Stimulated activated memory B cell treated with anti-CD40 and anti-IgM and Interleukin-4, amounts not matched to agents 10 μg/mL and 1 μg/mL and 100 μg/mL, for 72 hours (primary cell): Measurements from ENCODE around the gene KANK4.

Experiments
- ATAC-seq: fragments of 150-1000 bp; cut with Tn5 transposase; 2 replicates; pipeline ENCODE4 v1.10.0; 2021
- H3K27ac Mint-ChIP-seq: one replicate; pipeline ENCODE4 v1.8.0; 2022; ENCODE audit warnings: mild to moderate bottlenecking, mixed read lengths
- H3K27me3 Mint-ChIP-seq: one replicate; pipeline ENCODE4 v1.8.0; 2022; ENCODE audit warnings: mixed read lengths
- H3K36me3 Mint-ChIP-seq: one replicate; pipeline ENCODE4 v1.8.0; 2022; ENCODE audit warnings: mixed read lengths
- H3K4me1 Mint-ChIP-seq: one replicate; pipeline ENCODE4 v1.8.0; 2022; ENCODE audit warnings: mixed read lengths
- H3K4me3 Mint-ChIP-seq: one replicate; pipeline ENCODE4 v1.8.0; 2022; ENCODE audit warnings: mild to moderate bottlenecking, moderate library complexity, mixed read lengths
- H3K9me3 Mint-ChIP-seq: one replicate; pipeline ENCODE4 v1.8.0; 2022; ENCODE audit warnings: mixed read lengths

The KANK4 gene

GRCh38 chr1:62318756-62319544 lies at the start of gene KANK4:
Gene KANK4 (minus strand): TSS chr1:62319434. CDS start chr1:62281564, 37,870 bp downstream.
- no peaks in the 10 kb centered on the region for H3K9me3 Mint-ChIP-seq
- H3K4me1 Mint-ChIP-seq, result no peaks in the 10 kb centered on the region
- H3K27me3 Mint-ChIP-seq, result peaks cover 29% of the 10 kb centered on the region
- H3K4me3 Mint-ChIP-seq, result no peak within 1 kb of the TSS
- no peak within 1 kb of the TSS for H3K27ac Mint-ChIP-seq
- no peak for ATAC-seq
- H3K36me3 Mint-ChIP-seq, result no peaks in the 10 kb centered on the region

- H3K27me3 Mint-ChIP-seq, result no peaks in the 10 kb centered on the region
- no peaks in the 10 kb centered on the region for H3K4me1 Mint-ChIP-seq
- no peak overlapping the region for H3K4me3 Mint-ChIP-seq
- H3K27ac Mint-ChIP-seq, result no peak overlapping the region
- H3K9me3 Mint-ChIP-seq, result peaks cover 6% of the 10 kb centered on the region
- no peaks in the 10 kb centered on the region for H3K36me3 Mint-ChIP-seq
- ATAC-seq, result no peak
Observed at GRCh38 chr1:62368989-62369388, 49.8 kb upstream of the KANK4 start.

DNA sequence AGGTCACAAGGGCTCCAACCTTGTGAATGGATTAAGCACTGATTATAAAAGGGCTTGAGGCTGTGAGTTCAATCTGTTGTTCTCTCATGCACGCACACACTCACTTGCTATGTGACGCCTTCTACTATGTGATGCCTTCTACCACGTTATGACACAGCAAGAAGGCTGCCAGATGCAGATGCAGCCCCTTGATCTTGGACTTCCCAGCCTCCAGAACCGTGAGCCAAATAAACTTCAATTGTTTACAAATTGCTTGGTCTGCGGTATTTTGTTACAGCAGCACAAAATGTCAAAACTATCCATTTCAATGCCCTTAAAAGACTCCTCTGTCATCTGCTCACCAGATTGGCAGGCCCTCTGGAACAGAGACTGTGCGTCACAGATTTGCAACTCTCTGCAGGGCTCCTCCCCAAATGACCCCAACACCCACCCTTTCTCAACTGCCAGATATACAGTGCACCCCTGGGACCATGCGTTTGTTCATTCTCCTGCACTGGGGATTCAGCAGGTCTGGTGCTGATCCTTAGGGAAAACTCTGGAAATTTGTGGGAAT lies 47.8 kb upstream of the KANK4 start:
- no peak overlapping the region for H3K4me3 Mint-ChIP-seq
- H3K36me3 Mint-ChIP-seq, result no peaks in the 10 kb centered on the region
- H3K9me3 Mint-ChIP-seq, result peaks cover 6% of the 10 kb centered on the region
- H3K27me3 Mint-ChIP-seq, result no peaks in the 10 kb centered on the region
- H3K4me1 Mint-ChIP-seq, result no peaks in the 10 kb centered on the region
- H3K27ac Mint-ChIP-seq, result no peak overlapping the region
- no peak for ATAC-seq

DNA sequence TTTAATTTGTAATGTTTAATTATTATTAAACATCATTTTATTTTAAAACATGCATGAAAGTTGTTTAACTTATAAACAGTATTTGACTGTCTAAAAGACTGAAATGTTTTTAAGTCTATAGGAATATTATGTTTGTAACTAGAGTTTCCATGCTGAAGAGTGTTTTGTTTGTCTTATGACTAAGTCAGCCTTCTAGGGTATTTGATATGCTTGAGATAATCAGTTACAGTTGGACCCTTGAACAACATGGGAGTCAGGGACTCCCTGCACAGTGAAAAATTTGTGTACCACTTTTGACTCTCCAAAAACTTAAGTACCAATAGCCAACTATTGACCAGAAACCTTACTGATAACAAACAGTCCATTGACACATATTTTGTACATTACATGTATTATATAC lies 45.5 kb upstream of the KANK4 start:
- H3K27me3 Mint-ChIP-seq, result no peaks in the 10 kb centered on the region
- ATAC-seq, result no peak
- H3K4me3 Mint-ChIP-seq, result no peak overlapping the region
- H3K4me1 Mint-ChIP-seq, result no peaks in the 10 kb centered on the region
- peaks cover 6% of the 10 kb centered on the region for H3K9me3 Mint-ChIP-seq
- H3K27ac Mint-ChIP-seq, result no peak overlapping the region
- H3K36me3 Mint-ChIP-seq, result no peaks in the 10 kb centered on the region

DNA sequence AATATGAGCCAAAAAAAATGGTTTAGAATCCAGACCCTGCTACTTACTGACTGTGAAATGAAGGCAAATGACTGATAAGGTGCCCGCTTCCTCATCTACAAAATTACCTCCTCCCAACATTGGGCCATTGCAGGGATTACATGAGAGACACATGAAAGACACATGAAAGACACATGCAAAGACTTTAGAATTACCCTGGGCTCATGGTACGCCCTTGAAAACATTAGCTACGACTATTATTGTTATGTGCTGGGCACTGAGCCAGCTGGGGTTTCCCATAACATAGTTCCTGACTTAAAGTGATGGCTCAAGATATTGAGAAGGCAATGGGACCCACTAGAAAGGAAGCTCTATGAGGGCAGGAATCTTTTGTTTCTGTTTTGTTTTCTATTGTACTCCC lies 43.7 kb upstream of the KANK4 start:
- ATAC-seq, result no peak
- H3K4me3 Mint-ChIP-seq, result no peak overlapping the region
- no peak overlapping the region for H3K27ac Mint-ChIP-seq
- no peaks in the 10 kb centered on the region for H3K36me3 Mint-ChIP-seq
- H3K27me3 Mint-ChIP-seq, result peaks cover 10% of the 10 kb centered on the region
- H3K9me3 Mint-ChIP-seq, result peaks cover 6% of the 10 kb centered on the region
- no peaks in the 10 kb centered on the region for H3K4me1 Mint-ChIP-seq

GRCh38 chr1:62362061-62362917 lies 43.1 kb upstream of the KANK4 start:
- ATAC-seq, result no peak
- no peaks in the 10 kb centered on the region for H3K36me3 Mint-ChIP-seq
- peaks cover 6% of the 10 kb centered on the region for H3K9me3 Mint-ChIP-seq
- H3K4me3 Mint-ChIP-seq, result no peak overlapping the region
- no peak overlapping the region for H3K27ac Mint-ChIP-seq
- H3K27me3 Mint-ChIP-seq, result peaks cover 10% of the 10 kb centered on the region
- no peaks in the 10 kb centered on the region for H3K4me1 Mint-ChIP-seq

- H3K9me3 Mint-ChIP-seq, result peaks cover 3% of the 10 kb centered on the region
- no peaks in the 10 kb centered on the region for H3K4me1 Mint-ChIP-seq
- H3K36me3 Mint-ChIP-seq, result no peaks in the 10 kb centered on the region
- no peak overlapping the region for H3K27ac Mint-ChIP-seq
- H3K4me3 Mint-ChIP-seq, result no peak overlapping the region
- no peak for ATAC-seq
- peaks cover 10% of the 10 kb centered on the region for H3K27me3 Mint-ChIP-seq
Observed at GRCh38 chr1:62361431-62361830, 42.2 kb upstream of the KANK4 start.

- H3K27me3 Mint-ChIP-seq, result peaks cover 24% of the 10 kb centered on the region
- no peak for ATAC-seq
- H3K4me1 Mint-ChIP-seq, result no peaks in the 10 kb centered on the region
- no peaks in the 10 kb centered on the region for H3K9me3 Mint-ChIP-seq
- no peaks in the 10 kb centered on the region for H3K36me3 Mint-ChIP-seq
- H3K27ac Mint-ChIP-seq, result no peak overlapping the region
- no peak overlapping the region for H3K4me3 Mint-ChIP-seq
Observed at GRCh38 chr1:62358665-62359373, 39.6 kb upstream of the KANK4 start.

- no peaks in the 10 kb centered on the region for H3K36me3 Mint-ChIP-seq
- no peak for ATAC-seq
- H3K27me3 Mint-ChIP-seq, result peaks cover 33% of the 10 kb centered on the region
- H3K9me3 Mint-ChIP-seq, result no peaks in the 10 kb centered on the region
- H3K27ac Mint-ChIP-seq, result no peak overlapping the region
- no peaks in the 10 kb centered on the region for H3K4me1 Mint-ChIP-seq
- no peak overlapping the region for H3K4me3 Mint-ChIP-seq
Observed at GRCh38 chr1:62357916-62358315, 38.7 kb upstream of the KANK4 start.

- Mint-ChIP-seq H3K27ac (no peak overlapping the region), H3K36me3 (no peaks in the 10 kb centered on the region), H3K27me3 (peaks cover 36% of the 10 kb centered on the region), H3K4me1 (no peaks in the 10 kb centered on the region), H3K9me3 (no peaks in the 10 kb centered on the region), H3K4me3 (no peak overlapping the region)
- peak; percentile 72 for ATAC-seq
Observed at GRCh38 chr1:62356257-62356835, 37.1 kb upstream of the KANK4 start.

GRCh38 chr1:62355095-62355494 lies 35.9 kb upstream of the KANK4 start:
- ATAC-seq, result no peak
- H3K4me3 Mint-ChIP-seq, result no peak overlapping the region
- no peak overlapping the region for H3K27ac Mint-ChIP-seq
- no peaks in the 10 kb centered on the region for H3K9me3 Mint-ChIP-seq
- no peaks in the 10 kb centered on the region for H3K36me3 Mint-ChIP-seq
- H3K27me3 Mint-ChIP-seq, result peaks cover 36% of the 10 kb centered on the region
- H3K4me1 Mint-ChIP-seq, result no peaks in the 10 kb centered on the region

DNA sequence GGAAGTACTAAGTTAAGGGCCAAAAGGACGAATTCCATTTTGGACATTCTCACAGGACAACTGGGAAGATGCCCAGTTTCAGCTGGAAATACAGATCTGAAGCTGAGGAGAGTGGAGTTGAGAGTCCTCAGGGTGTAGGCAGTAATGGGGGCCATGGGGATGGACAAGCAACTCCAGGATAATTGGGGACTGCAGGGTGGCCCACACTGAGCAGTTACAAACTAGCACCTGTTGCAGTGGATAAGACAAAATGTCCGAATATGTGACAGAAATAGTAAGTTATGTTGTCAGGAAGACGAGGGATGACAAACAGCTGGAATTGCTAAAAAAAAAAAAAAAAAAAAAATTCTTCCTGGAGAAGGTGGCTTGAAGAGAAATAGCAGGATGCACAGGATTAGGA lies 34.6 kb upstream of the KANK4 start:
- Mint-ChIP-seq H3K27ac (no peak overlapping the region), H3K27me3 (peaks cover 29% of the 10 kb centered on the region), H3K36me3 (no peaks in the 10 kb centered on the region), H3K9me3 (no peaks in the 10 kb centered on the region), H3K4me1 (no peaks in the 10 kb centered on the region), H3K4me3 (no peak overlapping the region)
- ATAC-seq, result no peak

DNA sequence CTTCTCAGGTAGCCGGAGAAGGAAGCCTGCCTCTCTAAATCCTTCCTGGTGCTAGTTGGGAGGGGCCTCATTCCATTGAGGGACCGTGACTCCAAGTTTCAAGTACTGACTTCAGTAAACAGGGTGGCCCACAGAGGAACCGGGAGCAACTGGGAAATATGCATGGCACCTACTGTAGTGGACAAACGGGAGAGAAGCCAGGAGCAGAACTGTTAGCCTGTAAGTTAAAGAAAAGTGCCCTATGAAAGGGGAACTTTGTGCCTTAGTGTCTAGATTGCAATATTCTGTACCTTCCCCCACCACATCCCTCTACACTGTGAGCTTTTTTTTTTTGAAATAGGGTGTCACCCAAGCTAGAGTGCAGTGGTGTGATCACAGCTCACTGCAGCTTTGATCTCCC lies 33.2 kb upstream of the KANK4 start:
- H3K36me3 Mint-ChIP-seq, result no peaks in the 10 kb centered on the region
- no peaks in the 10 kb centered on the region for H3K9me3 Mint-ChIP-seq
- H3K4me1 Mint-ChIP-seq, result no peaks in the 10 kb centered on the region
- no peak overlapping the region for H3K27ac Mint-ChIP-seq
- ATAC-seq, result no peak
- no peak overlapping the region for H3K4me3 Mint-ChIP-seq
- H3K27me3 Mint-ChIP-seq, result peaks cover 26% of the 10 kb centered on the region

DNA sequence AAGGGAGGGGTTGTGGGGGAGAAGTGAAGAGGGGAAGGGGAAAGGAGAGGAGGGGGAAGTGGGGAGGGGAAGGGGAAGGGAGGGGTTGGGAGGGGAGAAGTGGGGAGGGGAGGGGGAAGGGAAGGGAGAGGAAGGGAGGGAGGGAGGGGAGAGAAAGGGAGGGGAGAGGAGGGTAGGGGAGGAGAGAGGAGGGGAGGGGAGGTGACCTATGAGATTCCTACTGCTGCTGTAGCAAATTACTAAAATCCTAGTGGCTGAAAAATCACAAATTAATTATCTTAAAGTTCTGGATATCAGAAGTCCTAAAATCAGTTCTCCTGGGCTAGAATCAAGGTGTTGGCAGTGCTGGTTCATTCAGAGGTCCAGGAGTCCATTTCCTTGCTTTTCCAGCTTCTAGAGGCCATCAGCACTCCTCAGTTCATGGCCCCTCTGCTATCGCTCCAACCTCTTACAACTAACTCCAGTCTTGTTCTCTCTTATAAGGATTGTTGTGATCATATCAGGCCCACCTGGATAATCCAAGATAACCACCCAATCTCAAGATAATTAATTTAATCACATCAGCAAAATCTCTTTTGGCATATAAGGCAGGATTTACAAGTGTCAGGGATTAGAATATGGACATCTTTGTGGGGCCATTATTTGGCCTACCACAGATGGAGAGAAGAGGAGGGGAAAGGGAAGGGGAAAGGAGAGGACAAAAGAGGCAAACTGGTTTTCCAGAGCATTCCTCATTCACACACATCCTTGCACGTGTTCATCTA lies 30.4 kb upstream of the KANK4 start:
- ATAC-seq, result no peak
- H3K36me3 Mint-ChIP-seq, result no peaks in the 10 kb centered on the region
- H3K4me1 Mint-ChIP-seq, result no peaks in the 10 kb centered on the region
- no peaks in the 10 kb centered on the region for H3K9me3 Mint-ChIP-seq
- H3K4me3 Mint-ChIP-seq, result no peak overlapping the region
- H3K27me3 Mint-ChIP-seq, result peaks cover 22% of the 10 kb centered on the region
- H3K27ac Mint-ChIP-seq, result no peak overlapping the region
